ENCODE data around the gene TAMALIN.

Gene TAMALIN

DNA sequence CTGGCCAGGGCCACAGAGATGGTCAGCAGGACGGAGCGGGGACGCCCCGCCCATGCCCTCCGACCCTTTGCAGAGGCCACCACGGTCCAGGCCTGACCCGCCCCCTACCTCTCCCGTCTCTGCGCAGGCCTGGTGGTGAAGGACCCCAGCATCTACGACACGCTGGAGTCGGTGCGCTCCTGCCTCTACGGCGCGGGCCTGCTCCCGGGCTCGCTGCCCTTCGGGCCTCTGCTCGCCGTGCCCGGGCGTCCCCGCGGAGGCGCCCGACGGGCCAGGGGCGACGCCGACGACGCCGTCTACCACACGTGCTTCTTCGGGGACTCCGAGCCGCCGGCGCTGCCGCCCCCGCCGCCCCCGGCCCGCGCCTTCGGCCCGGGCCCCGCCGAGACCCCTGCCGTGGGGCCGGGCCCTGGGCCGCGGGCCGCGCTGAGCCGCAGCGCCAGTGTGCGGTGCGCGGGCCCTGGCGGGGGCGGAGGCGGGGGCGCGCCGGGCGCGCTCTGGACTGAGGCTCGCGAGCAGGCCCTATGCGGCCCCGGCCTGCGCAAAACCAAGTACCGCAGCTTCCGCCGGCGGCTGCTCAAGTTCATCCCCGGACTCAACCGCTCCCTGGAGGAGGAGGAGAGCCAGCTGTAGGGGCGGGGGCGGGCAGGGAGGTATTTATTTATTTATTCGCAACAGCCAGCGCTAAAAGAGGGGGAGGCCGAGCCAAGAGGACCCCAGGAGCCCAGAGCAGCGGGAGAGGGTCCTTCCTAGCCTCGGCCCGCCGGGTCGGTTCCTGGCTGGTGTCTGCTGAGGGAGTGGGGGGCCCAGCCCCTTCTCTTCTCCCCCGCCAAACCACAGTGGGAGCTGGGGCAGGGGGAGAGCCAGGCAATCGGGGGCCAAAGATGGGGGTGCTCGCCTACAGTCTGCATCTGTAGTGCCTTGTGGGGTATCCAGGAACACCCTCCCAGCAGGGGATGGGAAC is 8.1 kb downstream of the TAMALIN start:
- TF ChIP-seq ZNF274 (IDR thresholded peaks at IDR 0.05; ENCODE audit: low read depth, low read length): no peak
- no peak overlapping the region for H3K4me3 ChIP-seq (ENCODE audit: low read length)

GRCh38 chr12:52015532-52016041 is 8.8 kb downstream of the TAMALIN start:
- no peak for TF ChIP-seq ZNF274 (IDR thresholded peaks at IDR 0.05; ENCODE audit: low read depth, low read length)
- H3K4me3 ChIP-seq (ENCODE audit: low read length): no peak overlapping the region

DNA sequence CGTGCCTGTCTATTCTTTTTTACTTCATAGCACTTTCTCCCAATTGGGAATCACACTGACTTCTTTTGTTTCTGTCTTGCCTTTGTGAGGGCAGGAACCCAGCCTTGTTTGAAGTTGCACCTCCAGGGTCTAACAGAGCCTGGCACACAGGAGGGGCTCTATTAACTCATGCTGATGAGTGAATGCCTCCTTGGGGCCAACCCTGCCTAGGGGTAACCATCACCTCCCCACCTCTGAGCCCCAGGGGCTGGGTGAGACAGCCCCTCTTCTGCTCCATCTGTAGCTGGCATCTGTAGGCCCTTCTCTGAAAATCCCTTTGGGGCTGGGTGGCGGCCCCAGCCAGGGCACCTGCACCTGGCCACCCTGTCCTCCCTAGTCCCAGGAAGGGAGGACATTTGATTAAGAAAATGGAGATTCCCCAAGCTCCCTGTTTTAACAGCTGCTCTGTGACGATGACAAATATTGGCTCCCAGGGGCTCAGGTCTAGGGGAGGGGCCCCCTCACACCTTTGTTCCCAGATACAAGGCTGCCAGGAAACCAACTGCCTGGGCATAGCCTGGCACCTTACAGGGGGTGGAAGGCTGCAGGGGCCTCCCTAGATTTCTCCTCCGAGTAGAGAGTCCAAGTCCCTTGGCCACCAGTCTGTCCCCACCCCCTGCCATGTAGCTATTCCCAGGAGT is 11.8 kb downstream of the TAMALIN start:
- H3K4me3 ChIP-seq (ENCODE audit: low read length): no peak overlapping the region
- no peak for TF ChIP-seq ZNF274 (IDR thresholded peaks at IDR 0.05; ENCODE audit: low read depth, low read length)

GRCh38 chr12:52019113-52019770 is 12.5 kb downstream of the TAMALIN start:
- H3K4me3 ChIP-seq (ENCODE audit: low read length): no peak overlapping the region
- TF ChIP-seq ZNF274 (IDR thresholded peaks at IDR 0.05; ENCODE audit: low read depth, low read length): no peak

- H3K4me3 ChIP-seq (ENCODE audit: low read length): no peak overlapping the region
- no peak for TF ChIP-seq ZNF274 (IDR thresholded peaks at IDR 0.05; ENCODE audit: low read depth, low read length)
These were observed 14.0 kb downstream of the TAMALIN start for GRCh38 chr12:52020539-52021336.

DNA sequence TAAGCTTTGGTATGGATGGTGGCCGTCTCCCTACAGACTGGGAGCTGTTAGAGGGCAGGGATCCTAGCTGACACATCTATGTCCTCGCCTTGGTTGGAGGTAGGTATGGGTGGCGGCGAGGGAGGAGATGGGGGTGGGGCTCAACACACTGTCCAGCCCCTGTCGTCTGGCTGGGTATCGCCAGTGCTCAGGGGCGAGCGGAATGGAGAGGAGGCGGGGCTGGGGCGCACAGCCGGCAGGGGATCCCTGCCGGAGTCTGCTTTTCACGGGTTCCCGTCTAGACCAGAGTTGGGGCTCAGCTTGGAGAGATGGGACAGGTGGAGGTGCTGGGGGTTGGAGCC is 16.1 kb downstream of the TAMALIN start:
- TF ChIP-seq ZNF274 (IDR thresholded peaks at IDR 0.05; ENCODE audit: low read depth, low read length): no peak
- peak overlapping the region; percentile 21; the same call in 1 of the 2 replicates for H3K4me3 ChIP-seq (ENCODE audit: low read length)

GRCh38 chr12:52023182-52023975 is 16.6 kb downstream of the TAMALIN start:
- H3K4me3 ChIP-seq (ENCODE audit: low read length): peak overlapping the region; percentile 21; the same call in 1 of the 2 replicates
- TF ChIP-seq ZNF274 (IDR thresholded peaks at IDR 0.05; ENCODE audit: low read depth, low read length): no peak

DNA sequence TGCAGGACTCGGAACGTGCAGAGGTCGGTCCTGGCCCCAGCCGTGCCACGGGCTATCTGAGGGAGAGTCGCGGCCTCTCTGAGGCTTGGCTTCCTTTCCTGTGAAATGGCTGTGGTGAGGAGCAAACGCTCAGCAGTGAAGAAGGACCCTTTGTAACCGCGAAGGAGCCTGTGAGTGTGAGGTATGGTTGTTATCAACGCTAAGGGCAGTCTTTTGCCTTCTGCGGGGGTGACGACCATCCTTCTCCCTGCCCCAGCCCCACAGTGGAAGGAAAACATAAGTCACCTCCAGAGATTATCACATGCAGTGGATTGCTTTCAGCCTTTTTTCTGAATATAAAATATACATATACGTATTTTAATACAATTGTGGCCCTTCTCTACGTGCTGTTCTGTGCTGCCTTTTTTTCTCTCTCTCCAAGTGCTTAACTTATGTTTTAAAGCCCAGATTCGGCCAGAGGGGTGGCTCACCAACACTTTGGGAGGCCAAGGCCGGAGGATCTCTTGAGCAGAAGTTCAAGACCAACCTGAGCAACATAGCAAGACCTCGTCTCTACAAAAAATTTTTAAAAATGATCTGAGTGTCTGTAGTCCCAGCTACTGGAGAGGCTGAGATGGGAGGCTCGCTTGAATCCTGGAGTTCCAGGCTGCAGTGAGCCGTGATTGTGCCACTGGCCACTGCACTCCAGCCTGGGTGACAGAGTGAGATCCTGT is 17.4 kb downstream of the TAMALIN start:
- no peak for TF ChIP-seq ZNF274 (IDR thresholded peaks at IDR 0.05; ENCODE audit: low read depth, low read length)
- peak overlapping the region; percentile 3; the same call in 1 of the 2 replicates for H3K4me3 ChIP-seq (ENCODE audit: low read length)

GRCh38 chr12:52024845-52025230 is 18.1 kb downstream of the TAMALIN start:
- no peak for TF ChIP-seq ZNF274 (IDR thresholded peaks at IDR 0.05; ENCODE audit: low read depth, low read length)
- H3K4me3 ChIP-seq (ENCODE audit: low read length): no peak overlapping the region; the same call in 1 of the 2 replicates

DNA sequence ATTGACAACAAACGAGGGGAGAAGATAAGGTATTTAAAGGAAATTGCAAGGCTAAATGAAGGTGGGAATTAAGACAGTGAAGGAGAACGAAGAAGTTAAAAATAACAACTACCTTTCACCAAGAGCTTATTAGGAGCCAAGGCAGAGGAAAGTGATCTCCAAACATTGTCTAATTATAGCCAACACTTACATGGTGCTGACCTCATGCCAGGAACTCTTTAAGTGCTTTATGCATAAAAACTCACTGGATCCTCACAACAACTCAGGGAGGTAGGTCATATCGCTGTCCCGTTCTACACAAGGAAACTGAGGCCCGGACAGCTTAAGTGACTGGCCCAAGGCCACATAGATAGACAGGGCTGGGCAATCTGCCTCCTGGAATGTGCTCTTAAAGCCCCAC is 19.5 kb downstream of the TAMALIN start:
- H3K4me3 ChIP-seq (ENCODE audit: low read length): no peak overlapping the region
- TF ChIP-seq ZNF274 (IDR thresholded peaks at IDR 0.05; ENCODE audit: low read depth, low read length): no peak

- no peak overlapping the region for H3K4me3 ChIP-seq (ENCODE audit: low read length)
- TF ChIP-seq ZNF274 (IDR thresholded peaks at IDR 0.05; ENCODE audit: low read depth, low read length): no peak
These were observed 20.5 kb downstream of the TAMALIN start for GRCh38 chr12:52027085-52027843.

- TF ChIP-seq ZNF274 (IDR thresholded peaks at IDR 0.05; ENCODE audit: low read depth, low read length): no peak
- no peak overlapping the region for H3K4me3 ChIP-seq (ENCODE audit: low read length)
These were observed 22.9 kb downstream of the TAMALIN start for GRCh38 chr12:52029685-52030084.
